ENCODE measurements around the gene DIO3. TPM values are rescaled to one million over a fixed set of nuclear protein-coding genes. Genes with fewer than 3 reads are reported as not detected.

The DIO3 gene
- total RNA-seq, 1 donor from 2014 or later, result not detected

DNA sequence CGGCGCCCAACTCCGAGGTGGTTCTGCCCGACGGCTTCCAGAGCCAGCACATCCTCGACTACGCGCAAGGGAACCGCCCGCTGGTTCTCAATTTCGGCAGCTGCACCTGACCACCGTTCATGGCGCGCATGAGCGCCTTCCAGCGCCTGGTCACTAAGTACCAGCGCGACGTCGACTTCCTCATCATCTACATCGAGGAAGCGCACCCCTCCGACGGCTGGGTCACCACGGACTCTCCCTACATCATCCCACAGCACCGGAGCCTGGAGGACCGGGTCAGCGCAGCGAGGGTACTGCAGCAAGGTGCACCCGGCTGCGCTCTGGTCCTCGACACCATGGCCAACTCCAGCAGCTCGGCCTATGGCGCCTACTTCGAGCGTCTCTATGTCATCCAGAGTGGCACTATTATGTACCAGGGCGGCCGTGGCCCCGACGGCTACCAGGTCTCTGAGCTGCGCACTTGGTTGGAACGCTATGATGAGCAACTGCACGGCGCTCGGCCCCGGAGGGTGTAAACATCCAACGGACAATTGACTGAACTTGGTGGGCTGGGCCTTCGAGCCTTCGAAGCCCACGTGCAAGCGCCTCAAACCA, 699 bp downstream of the DIO3 start:
- H3K4me1 Mint-ChIP-seq (ENCODE audit: low read depth, unreplicated experiment), result peaks cover 3% of the 10 kb centered on the region
- no peak for TF ChIP-seq CTCF (IDR thresholded peaks at IDR 0.05; ENCODE audit: partially characterized antibody, unreplicated experiment)
- peaks cover 38% of the 10 kb centered on the region for H3K27me3 Mint-ChIP-seq (ENCODE audit: unreplicated experiment)
- H3K27ac Mint-ChIP-seq (ENCODE audit: unreplicated experiment), result no peak overlapping the region
- no peak overlapping the region for H3K4me3 Mint-ChIP-seq (ENCODE audit: unreplicated experiment)
- H3K36me3 Mint-ChIP-seq (ENCODE audit: unreplicated experiment), result peaks cover 4% of the 10 kb centered on the region
- no peak for DNase-seq
- peaks cover 2% of the 10 kb centered on the region for H3K9me3 Mint-ChIP-seq (ENCODE audit: unreplicated experiment)

GRCh38 chr14:101562659-101563351, 1.5 kb downstream of the DIO3 start:
- Mint-ChIP-seq H3K9me3 (ENCODE audit: unreplicated experiment) (peaks cover 2% of the 10 kb centered on the region), H3K36me3 (ENCODE audit: unreplicated experiment) (peaks cover 4% of the 10 kb centered on the region), H3K27me3 (ENCODE audit: unreplicated experiment) (peaks cover 37% of the 10 kb centered on the region), H3K27ac (ENCODE audit: unreplicated experiment) (no peak overlapping the region), H3K4me1 (ENCODE audit: low read depth, unreplicated experiment) (peaks cover 3% of the 10 kb centered on the region), H3K4me3 (ENCODE audit: unreplicated experiment) (peak overlapping the region; percentile 59)
- DNase-seq, result no peak
- TF ChIP-seq CTCF (IDR thresholded peaks at IDR 0.05; ENCODE audit: partially characterized antibody, unreplicated experiment), result no peak

DNA sequence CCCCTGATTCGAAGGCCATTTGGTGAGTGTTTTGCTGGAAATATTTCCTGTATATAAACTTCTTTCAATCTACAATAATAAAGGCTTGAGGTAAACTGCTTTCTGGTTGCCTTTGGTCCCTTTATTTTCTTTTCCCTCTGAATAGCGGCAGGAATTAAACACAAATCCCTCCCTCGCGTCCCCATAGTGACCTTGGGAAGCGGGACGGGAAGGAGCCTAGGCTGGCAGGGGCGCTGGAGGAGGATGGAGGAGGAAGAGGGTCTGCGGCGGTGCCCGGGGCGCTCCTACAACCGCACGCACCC, 2.0 kb downstream of the DIO3 start:
- no peak overlapping the region for H3K27ac Mint-ChIP-seq (ENCODE audit: unreplicated experiment)
- H3K9me3 Mint-ChIP-seq (ENCODE audit: unreplicated experiment), result peaks cover 2% of the 10 kb centered on the region
- peaks cover 3% of the 10 kb centered on the region for H3K4me1 Mint-ChIP-seq (ENCODE audit: low read depth, unreplicated experiment)
- TF ChIP-seq CTCF (IDR thresholded peaks at IDR 0.05; ENCODE audit: partially characterized antibody, unreplicated experiment), result no peak
- peak overlapping the region; percentile 59 for H3K4me3 Mint-ChIP-seq (ENCODE audit: unreplicated experiment)
- peaks cover 37% of the 10 kb centered on the region for H3K27me3 Mint-ChIP-seq (ENCODE audit: unreplicated experiment)
- peaks cover 4% of the 10 kb centered on the region for H3K36me3 Mint-ChIP-seq (ENCODE audit: unreplicated experiment)
- no peak for DNase-seq

DNA sequence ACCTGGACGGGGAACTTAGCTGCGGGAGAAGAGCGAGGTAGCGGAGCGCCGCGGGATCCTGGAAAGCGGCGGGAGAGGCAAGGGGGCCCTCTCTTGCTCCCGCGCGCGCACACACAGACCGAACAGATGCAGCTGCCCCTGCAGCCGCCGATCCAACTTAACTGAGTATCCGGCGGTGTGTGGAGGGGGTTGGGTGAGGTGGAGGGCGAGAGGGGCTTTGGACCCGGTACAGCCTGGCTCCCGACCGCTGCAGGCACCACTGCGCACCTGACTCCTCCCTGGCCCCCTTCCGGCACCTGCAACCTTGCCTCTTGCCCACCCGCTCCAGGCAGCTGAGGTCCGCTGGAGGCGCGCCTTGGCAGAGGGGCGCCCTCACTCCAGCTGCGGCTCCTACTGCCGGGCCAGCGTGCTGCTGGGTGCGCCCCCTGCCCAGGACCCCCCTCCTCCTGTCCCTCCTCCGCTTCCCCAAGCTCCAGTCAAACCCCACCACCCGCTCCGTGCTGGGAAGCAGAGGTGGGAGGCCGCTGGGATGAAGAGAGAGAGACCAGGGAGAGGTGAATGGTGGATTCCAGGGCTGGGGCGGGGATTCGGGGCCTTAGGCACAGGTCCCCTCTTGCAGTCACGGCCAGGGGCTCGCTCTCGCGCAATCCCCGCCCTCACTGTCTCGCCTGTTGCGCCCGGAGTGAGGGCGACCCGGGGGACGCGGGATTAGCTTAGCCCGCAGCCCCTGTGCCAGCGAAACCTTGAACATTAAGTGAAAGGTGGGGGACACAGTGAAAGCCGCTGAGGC, 2.6 kb downstream of the DIO3 start:
- Mint-ChIP-seq H3K4me1 (ENCODE audit: low read depth, unreplicated experiment) (peaks cover 3% of the 10 kb centered on the region), H3K36me3 (ENCODE audit: unreplicated experiment) (peaks cover 4% of the 10 kb centered on the region), H3K27me3 (ENCODE audit: unreplicated experiment) (peaks cover 35% of the 10 kb centered on the region), H3K4me3 (ENCODE audit: unreplicated experiment) (no peak overlapping the region), H3K27ac (ENCODE audit: unreplicated experiment) (no peak overlapping the region), H3K9me3 (ENCODE audit: unreplicated experiment) (peaks cover 2% of the 10 kb centered on the region)
- no peak for DNase-seq
- TF ChIP-seq CTCF (IDR thresholded peaks at IDR 0.05; ENCODE audit: partially characterized antibody, unreplicated experiment), result no peak

DNA sequence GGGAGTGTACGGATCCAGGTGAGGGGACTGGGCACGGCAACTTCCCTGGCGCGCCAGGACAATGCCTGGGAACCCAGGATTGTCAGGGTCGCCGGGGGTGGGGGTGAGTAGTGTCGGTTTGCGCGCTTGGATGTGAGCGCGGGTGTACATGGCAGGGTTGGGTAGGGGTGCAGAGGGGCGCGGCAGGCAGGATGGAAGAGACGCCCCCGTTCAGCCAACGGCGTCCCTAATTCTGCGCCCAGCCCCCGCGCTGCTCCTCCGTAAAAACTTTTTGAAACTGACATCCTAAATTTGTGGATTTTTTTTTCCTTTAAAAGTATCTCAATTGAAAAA, 3.1 kb downstream of the DIO3 start:
- TF ChIP-seq CTCF (IDR thresholded peaks at IDR 0.05; ENCODE audit: partially characterized antibody, unreplicated experiment), result no peak
- peaks cover 3% of the 10 kb centered on the region for H3K4me1 Mint-ChIP-seq (ENCODE audit: low read depth, unreplicated experiment)
- no peak overlapping the region for H3K4me3 Mint-ChIP-seq (ENCODE audit: unreplicated experiment)
- H3K27me3 Mint-ChIP-seq (ENCODE audit: unreplicated experiment), result peaks cover 35% of the 10 kb centered on the region
- DNase-seq, result no peak
- H3K36me3 Mint-ChIP-seq (ENCODE audit: unreplicated experiment), result peaks cover 4% of the 10 kb centered on the region
- peaks cover 2% of the 10 kb centered on the region for H3K9me3 Mint-ChIP-seq (ENCODE audit: unreplicated experiment)
- no peak overlapping the region for H3K27ac Mint-ChIP-seq (ENCODE audit: unreplicated experiment)

Data from glutamatergic neuron (in vitro differentiated cells).